Omental fat pad (tissue), 4 donors: ENCODE results near the gene FAM193A. TPM values are rescaled to one million over a fixed set of nuclear protein-coding genes. Genes with fewer than 3 reads are reported as not detected.

ENCODE experiments used
- ATAC-seq: fragments of 150-250 bp; one replicate; pipeline ENCODE4 v1.9.1; 2016; ENCODE audit warnings: mild to moderate bottlenecking, moderate library complexity; ENCODE audit not compliant: low FRiP score
- DNase-seq: peaks from one replicate; pipeline ENCODE4 v3.0.0-alpha.2; 2019; ENCODE audit warnings: low spot score
- CTCF ChIP-seq, 3 donors: fragments of 450-650 bp; IDR thresholded peaks; one replicate each; pipeline ENCODE4 v1.5.1; 2016 to 2017; ENCODE audit warnings: antibody characterized with exemption in 3 of 3, mild to moderate bottlenecking in 3 of 3, moderate library complexity in 2 of 3
- total RNA-seq, 4 donors: library from RNA; depleted of rRNA; stranded (reverse); fragments of >200 nt; gene quantifications; one replicate each; pipeline ENCODE4 v1.1.0, GENCODE V29; 2016

Gene FAM193A
- total RNA-seq, 4 donors from 2014 or later = 16.7 to 30.1 (median 24.9) TPM

- ATAC-seq (no peak), DNase-seq (no peak)
These were observed 161.6 kb downstream of the FAM193A start for GRCh38 chr4:2697995-2698414.

GRCh38 chr4:2698504-2698903 lies 162.1 kb downstream of the FAM193A start:
- TF ChIP-seq CTCF (IDR thresholded peaks at IDR 0.05) = no peak
- no peak for DNase-seq

More at GRCh38 chr4:2697995-2698414, 161.6 kb downstream of the FAM193A start:
- no peak for TF ChIP-seq CTCF (IDR thresholded peaks at IDR 0.05)

GRCh38 chr4:2698951-2699505 lies 162.6 kb downstream of the FAM193A start:
- ATAC-seq (no peak), DNase-seq (no peak)
- no peak for TF ChIP-seq CTCF (IDR thresholded peaks at IDR 0.05)

More at GRCh38 chr4:2698504-2698903, 162.1 kb downstream of the FAM193A start:
- no peak for ATAC-seq

GRCh38 chr4:2699534-2699933 lies 163.1 kb downstream of the FAM193A start:
- ATAC-seq = no peak
- TF ChIP-seq CTCF (IDR thresholded peaks at IDR 0.05) = no peak
- no peak for DNase-seq

GRCh38 chr4:2700031-2700430 lies 163.6 kb downstream of the FAM193A start:
- ATAC-seq (no peak), DNase-seq (no peak)
- no peak for TF ChIP-seq CTCF (IDR thresholded peaks at IDR 0.05)

- no peak for DNase-seq
- no peak for ATAC-seq
- TF ChIP-seq CTCF (IDR thresholded peaks at IDR 0.05) = no peak
These were observed 165.9 kb downstream of the FAM193A start for GRCh38 chr4:2702361-2702760.

GRCh38 chr4:2702770-2703169 lies 166.3 kb downstream of the FAM193A start:
- no peak for TF ChIP-seq CTCF (IDR thresholded peaks at IDR 0.05)
- no peak for DNase-seq
- ATAC-seq = no peak
